ENCODE measurements around the gene MXRA5.

GRCh38 chrX:3384327-3384726 is 37.9 kb upstream of the MXRA5 start:
- TF ChIP-seq CTCF (IDR thresholded peaks at IDR 0.05) (no peak), POLR2A (IDR thresholded peaks at IDR 0.05; ENCODE audit: low read depth) (no peak), POLR2AphosphoS5 (IDR thresholded peaks at IDR 0.05) (no peak), EP300 (IDR thresholded peaks at IDR 0.05) (no peak)
